ENCODE data around the gene OR2T5.
"Not testable (repeated sequence)": the region's sequence is repeated elsewhere in the genome, so short reads cannot be mapped to it uniquely, and the experiment has no call there.

OR2T5 gene

GRCh38 chr1:248488289-248488688, at the start of gene OR2T5:
Gene OR2T5 (plus strand): TSS chr1:248488589. CDS start chr1:248488589, 0 bp downstream.
- not testable (repeated sequence) for DNase-seq (ENCODE audit: low read depth)

GRCh38 chr1:248438668-248439067, 49.7 kb upstream of the OR2T5 start:
- not testable (repeated sequence) for DNase-seq (ENCODE audit: low read depth)

- not testable (repeated sequence) for DNase-seq (ENCODE audit: low read depth)
Measured at GRCh38 chr1:248439283-248439682, 49.1 kb upstream of the OR2T5 start.

- not testable (repeated sequence) for DNase-seq (ENCODE audit: low read depth)
Measured at GRCh38 chr1:248442500-248443277, 45.7 kb upstream of the OR2T5 start.

- DNase-seq (ENCODE audit: low read depth), result not testable (repeated sequence)
Measured at GRCh38 chr1:248444603-248445002, 43.8 kb upstream of the OR2T5 start.

- not testable (repeated sequence) for DNase-seq (ENCODE audit: low read depth)
Measured at GRCh38 chr1:248445399-248445798, 43.0 kb upstream of the OR2T5 start, which contains the start of gene OR2T2. Gene OR2T2 (plus strand): TSS chr1:248445637. CDS start chr1:248452798, 7,161 bp downstream.

GRCh38 chr1:248448409-248449074, 39.8 kb upstream of the OR2T5 start:
- not testable (repeated sequence) for DNase-seq (ENCODE audit: low read depth)

- DNase-seq (ENCODE audit: low read depth), result not testable (repeated sequence)
Measured at GRCh38 chr1:248449821-248450465, 38.4 kb upstream of the OR2T5 start.

GRCh38 chr1:248450466-248451145, 37.8 kb upstream of the OR2T5 start:
- not testable (repeated sequence) for DNase-seq (ENCODE audit: low read depth)

- not testable (repeated sequence) for DNase-seq (ENCODE audit: low read depth)
Measured at GRCh38 chr1:248453619-248454018, 34.8 kb upstream of the OR2T5 start.

GRCh38 chr1:248455045-248455444, 33.3 kb upstream of the OR2T5 start:
- DNase-seq (ENCODE audit: low read depth), result not testable (repeated sequence)

- not testable (repeated sequence) for DNase-seq (ENCODE audit: low read depth)
Measured at GRCh38 chr1:248456635-248457034, 31.8 kb upstream of the OR2T5 start.

- DNase-seq (ENCODE audit: low read depth), result not testable (repeated sequence)
Measured at GRCh38 chr1:248459117-248459516, 29.3 kb upstream of the OR2T5 start.

GRCh38 chr1:248471154-248471553, 17.2 kb upstream of the OR2T5 start:
- no peak for DNase-seq (ENCODE audit: low read depth)

- DNase-seq (ENCODE audit: low read depth), result not testable (repeated sequence)
Measured at GRCh38 chr1:248472111-248472510, 16.3 kb upstream of the OR2T5 start.

- DNase-seq (ENCODE audit: low read depth), result not testable (repeated sequence)
Measured at GRCh38 chr1:248473051-248473450, 15.3 kb upstream of the OR2T5 start, which contains the start of gene OR2T3. Gene OR2T3 (plus strand): TSS chr1:248473351. CDS start chr1:248473351, 0 bp downstream.

- not testable (repeated sequence) for DNase-seq (ENCODE audit: low read depth)
Measured at GRCh38 chr1:248475660-248476059, 12.7 kb upstream of the OR2T5 start.

GRCh38 chr1:248481686-248482579, 6.5 kb upstream of the OR2T5 start:
- DNase-seq (ENCODE audit: low read depth), result not testable (repeated sequence)

GRCh38 chr1:248496661-248497060, 8.3 kb downstream of the OR2T5 start:
- DNase-seq (ENCODE audit: low read depth), result not testable (repeated sequence)

GRCh38 chr1:248500305-248501035, 12.1 kb downstream of the OR2T5 start:
- not testable (repeated sequence) for DNase-seq (ENCODE audit: low read depth)

Measured in fibroblast of the conjunctiva (primary cell).